HEK293T (cell line): Measurements from ENCODE around the gene STK24.

Experiments
- CTCF ChIA-PET: fragments of 350-600 bp; formaldehyde crosslinking; extraction: SDS; loops from one replicate; lab custom pipeline; 2021; ENCODE audit warnings: antibody characterized with exemption, inconsistent platforms; lab: Yijun Ruan, JAX
- POLR2A ChIA-PET: fragments of 350-600 bp; formaldehyde crosslinking; extraction: SDS; loops from one replicate; lab custom pipeline; 2020; ENCODE audit warnings: antibody characterized with exemption, inconsistent platforms; lab: Yijun Ruan, JAX
- DNase-seq: peaks from one replicate; pipeline ENCODE4 v3.0.0; 2012; ENCODE audit warnings: mixed read lengths; ENCODE audit errors: extremely low spot score
- ARNT ChIP-seq: fragments of 450-650 bp; IDR thresholded peaks from 2 replicates; pipeline ENCODE4 v1.6.1; 2017; ENCODE audit warnings: mild to moderate bottlenecking
- BHLHE40 ChIP-seq: fragments of 450-650 bp; IDR thresholded peaks from 2 replicates; pipeline ENCODE4 v1.6.1; 2016; ENCODE audit warnings: mild to moderate bottlenecking, moderate library complexity, borderline replicate concordance
- CTBP1 ChIP-seq: fragments of 450-650 bp; IDR thresholded peaks from 2 replicates; pipeline ENCODE4 v1.6.1; 2016; ENCODE audit warnings: borderline replicate concordance
- ELF4 ChIP-seq: fragments of 450-650 bp; IDR thresholded peaks from 2 replicates; pipeline ENCODE4 v1.6.1; 2017; ENCODE audit warnings: antibody characterized with exemption
- FOXA1 ChIP-seq: fragments of 450-650 bp; IDR thresholded peaks from 2 replicates; pipeline ENCODE4 v1.6.1; 2016; ENCODE audit warnings: mild to moderate bottlenecking
- FOXK2 ChIP-seq: fragments of 450-650 bp; IDR thresholded peaks from 2 replicates; pipeline ENCODE4 v1.6.1; 2016; ENCODE audit warnings: mild to moderate bottlenecking
- FOXM1 ChIP-seq: fragments of 450-650 bp; IDR thresholded peaks from 2 replicates; pipeline ENCODE4 v1.6.1; 2017; ENCODE audit warnings: mild to moderate bottlenecking, borderline replicate concordance
- HDGF ChIP-seq: fragments of 450-650 bp; IDR thresholded peaks from 2 replicates; pipeline ENCODE4 v1.6.1; 2017; ENCODE audit warnings: antibody characterized with exemption, borderline replicate concordance
- L3MBTL2 ChIP-seq: fragments of 450-650 bp; conservative IDR thresholded peaks from 2 replicates; pipeline ENCODE4 v1.6.1; 2016; ENCODE audit warnings: mild to moderate bottlenecking
- LEF1 ChIP-seq: fragments of 450-650 bp; IDR thresholded peaks from 2 replicates; pipeline ENCODE4 v1.6.1; 2017; ENCODE audit warnings: mild to moderate bottlenecking, borderline replicate concordance
- NFRKB ChIP-seq: fragments of 450-650 bp; IDR thresholded peaks from 2 replicates; pipeline ENCODE4 v1.6.1; 2016; ENCODE audit warnings: mild to moderate bottlenecking, moderate library complexity
- PKNOX1 ChIP-seq: fragments of 450-650 bp; IDR thresholded peaks from 2 replicates; pipeline ENCODE4 v1.6.1; 2016
- SP1 ChIP-seq: fragments of 450-650 bp; IDR thresholded peaks from 2 replicates; pipeline ENCODE4 v1.6.1; 2017
- SUZ12 ChIP-seq: fragments of 450-650 bp; IDR thresholded peaks from 2 replicates; pipeline ENCODE4 v1.6.1; 2016; ENCODE audit warnings: mild to moderate bottlenecking
- TARDBP ChIP-seq: fragments of 450-650 bp; IDR thresholded peaks from 2 replicates; pipeline ENCODE4 v1.6.1; 2016
- ZNF384 ChIP-seq: fragments of 450-650 bp; IDR thresholded peaks from 2 replicates; pipeline ENCODE4 v1.6.1; 2016

The STK24 gene

DNA sequence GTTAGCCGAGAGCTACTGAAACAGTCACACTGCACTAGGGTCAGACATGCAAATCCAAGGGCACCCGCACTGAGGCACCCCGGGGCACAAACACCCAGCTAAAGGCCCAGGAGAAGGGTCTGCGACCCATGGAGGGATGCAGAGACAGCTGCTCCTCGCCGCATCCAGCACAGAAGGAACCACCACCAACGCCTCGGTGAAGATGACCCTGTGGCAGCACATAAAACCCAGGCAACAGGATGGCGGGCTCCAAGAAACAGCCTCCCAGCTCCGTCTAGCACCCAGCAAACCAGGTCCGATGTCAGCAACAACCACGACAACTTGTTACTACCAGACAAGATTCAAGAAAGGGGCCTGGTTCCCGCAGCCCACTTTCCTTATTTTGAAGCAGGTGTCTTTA lies 82.1 kb downstream of the STK24 start:
- no peak for DNase-seq
- CTCF ChIA-PET: no interaction called here
- POLR2A ChIA-PET: interaction anchor here (2.2 kb wide), 1 partner anchor 10 kb away, joined by 7 read pairs; no protein-coding TSS in a partner anchor
- no peak for TF ChIP-seq ZNF384
- TF ChIP-seq PKNOX1: no peak
- TF ChIP-seq SUZ12: no peak
- TF ChIP-seq SP1: no peak
- no peak for TF ChIP-seq ELF4
- no peak for TF ChIP-seq BHLHE40
- TF ChIP-seq L3MBTL2: no peak
- TF ChIP-seq CTBP1: no peak
- TF ChIP-seq HDGF: no peak
- TF ChIP-seq FOXA1: no peak
- no peak for TF ChIP-seq ARNT
- TF ChIP-seq TARDBP: no peak
- no peak for TF ChIP-seq NFRKB
- TF ChIP-seq FOXK2: no peak
- TF ChIP-seq FOXM1: no peak

- ChIA-PET CTCF (interaction anchor here (0.7 kb wide), 1 partner anchor 88 kb away, joined by 6 read pairs; no protein-coding TSS in a partner anchor), POLR2A (no interaction called here)
- TF ChIP-seq FOXM1: no peak
- TF ChIP-seq ZNF384: no peak
- no peak for TF ChIP-seq PKNOX1
- TF ChIP-seq BHLHE40: no peak
- no peak for TF ChIP-seq CTBP1
- TF ChIP-seq SUZ12: no peak
- no peak for TF ChIP-seq FOXK2
- TF ChIP-seq ELF4: no peak
- TF ChIP-seq L3MBTL2: no peak
- TF ChIP-seq ARNT: no peak
- no peak for TF ChIP-seq SP1
- no peak for TF ChIP-seq NFRKB
- no peak for TF ChIP-seq FOXA1
- TF ChIP-seq HDGF: no peak
- no peak for TF ChIP-seq LEF1
- no peak for DNase-seq
Observed at GRCh38 chr13:98493042-98493712, 83.7 kb downstream of the STK24 start.

DNA sequence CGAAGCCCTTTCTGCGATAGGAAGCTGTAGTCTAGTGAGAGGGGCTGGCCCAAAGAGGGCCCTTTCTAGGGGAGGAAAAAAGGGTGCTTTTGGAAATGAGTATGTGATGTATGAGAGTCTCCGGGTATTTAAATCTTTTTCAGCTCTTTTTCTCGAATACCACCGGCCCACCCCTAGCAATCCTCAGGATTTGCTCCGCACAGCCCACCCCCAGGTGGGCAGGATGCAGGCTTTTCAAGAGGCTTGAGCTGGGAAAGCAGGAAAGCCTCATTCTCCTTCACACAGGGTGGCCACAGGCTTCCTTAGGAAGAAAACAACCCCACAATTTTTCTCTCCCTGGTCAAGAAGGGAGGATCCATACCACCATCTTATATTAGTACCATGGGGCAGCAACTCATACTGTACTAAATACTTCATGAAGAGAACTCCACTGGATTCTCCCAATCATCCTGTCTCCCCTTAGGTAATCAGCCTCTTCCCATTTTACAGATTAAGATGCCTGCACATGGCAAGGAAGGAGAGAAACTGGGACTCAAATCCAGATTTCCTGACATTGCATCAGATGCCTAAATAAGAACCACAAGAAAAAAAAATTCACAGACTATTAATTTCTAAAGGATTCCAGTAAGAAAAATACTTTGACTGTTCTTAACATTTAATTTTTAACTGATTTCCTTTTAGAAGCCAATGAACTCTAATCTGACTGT lies 84.4 kb downstream of the STK24 start:
- POLR2A ChIA-PET: no interaction called here
- no peak for DNase-seq

DNA sequence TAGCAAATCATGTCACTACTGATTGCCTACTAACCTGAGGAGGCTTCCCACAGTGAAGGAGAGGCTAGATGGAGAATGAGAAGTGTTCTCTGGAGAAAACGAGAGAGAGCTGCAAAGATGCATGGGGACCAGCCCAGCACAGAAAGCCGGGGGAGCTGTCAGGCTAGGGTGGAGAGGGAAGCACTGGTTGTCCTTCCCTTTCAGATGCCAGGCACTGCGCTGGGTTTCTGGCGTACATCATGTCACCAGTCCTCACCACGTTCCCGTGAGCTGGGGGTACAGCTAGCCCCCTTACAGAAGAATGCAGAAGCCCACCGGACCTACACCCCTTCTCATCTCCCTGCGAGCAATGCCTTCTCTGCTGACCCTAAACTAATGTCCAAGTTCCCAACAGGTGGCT lies 86.0 kb downstream of the STK24 start:
- no peak for TF ChIP-seq SUZ12
- no peak for TF ChIP-seq BHLHE40
- TF ChIP-seq HDGF: no peak
- no peak for TF ChIP-seq ARNT
- POLR2A ChIA-PET: no interaction called here
- CTCF ChIA-PET: interaction anchor here (0.9 kb wide), 1 partner anchor 51 kb away, joined by 4 read pairs; no protein-coding TSS in a partner anchor

More for the DNA sequence above, 84.4 kb downstream of the STK24 start:
- CTCF ChIA-PET: no interaction called here
- TF ChIP-seq BHLHE40 (no peak), PKNOX1 (no peak), ELF4 (no peak), ARNT (no peak), TARDBP (no peak), HDGF (no peak), FOXA1 (no peak), LEF1 (no peak), FOXK2 (no peak), SP1 (no peak), NFRKB (no peak), FOXM1 (no peak), SUZ12 (no peak), CTBP1 (no peak), L3MBTL2 (no peak), ZNF384 (no peak)

DNA sequence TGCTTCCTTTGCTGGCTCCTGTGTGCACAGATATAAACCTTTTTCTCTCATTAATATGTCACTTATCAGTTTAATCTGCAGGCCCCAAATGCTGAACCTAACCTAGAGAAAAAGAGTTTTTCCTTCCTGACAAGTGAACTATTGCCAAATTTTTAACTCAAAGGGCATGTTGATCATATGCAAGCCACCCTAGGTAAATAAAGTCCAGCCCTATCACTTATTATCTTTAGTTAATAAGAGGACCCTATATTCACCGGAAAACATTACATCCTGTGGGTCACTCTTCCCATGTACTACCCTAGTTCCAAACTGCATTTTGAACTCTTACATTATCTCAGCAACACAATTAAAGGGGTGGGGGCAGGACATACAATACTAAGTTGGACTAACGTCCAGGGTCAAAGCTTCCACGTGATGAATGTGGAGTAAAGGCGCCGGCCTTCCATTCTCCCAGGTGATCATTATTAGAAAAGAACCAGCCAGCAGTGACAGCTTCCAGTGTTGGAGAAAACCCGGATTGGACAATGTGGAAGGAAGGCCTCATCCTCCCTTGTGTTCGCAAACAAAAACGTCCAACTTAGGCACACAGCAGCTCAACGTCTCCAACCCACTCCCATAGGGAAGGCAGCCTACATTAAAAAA lies 86.6 kb downstream of the STK24 start:
- ChIA-PET POLR2A (no interaction called here), CTCF (interaction anchor here (0.6 to 0.9 kb wide), 2 partner anchors 52 to 94 kb away, joined by 4 read pairs; no protein-coding TSS in a partner anchor)
- no peak for DNase-seq
- TF ChIP-seq TARDBP: no peak
- no peak for TF ChIP-seq FOXK2
- no peak for TF ChIP-seq ZNF384
- no peak for TF ChIP-seq NFRKB
- no peak for TF ChIP-seq SUZ12
- TF ChIP-seq PKNOX1: no peak
- TF ChIP-seq SP1: no peak
- TF ChIP-seq ARNT: no peak
- TF ChIP-seq BHLHE40: no peak
- TF ChIP-seq LEF1: no peak
- TF ChIP-seq HDGF: no peak
- no peak for TF ChIP-seq CTBP1
- TF ChIP-seq L3MBTL2: no peak
- TF ChIP-seq FOXM1: no peak
- TF ChIP-seq ELF4: no peak
- TF ChIP-seq FOXA1: no peak

More for the DNA sequence above, 86.0 kb downstream of the STK24 start:
- no peak for DNase-seq
